HepG2 (cell line): ENCODE data around the gene PHB1. TPM values are rescaled to one million over a fixed set of nuclear protein-coding genes. Genes with fewer than 3 reads are reported as not detected.

Source experiments
- AGO1 ChIP-seq: fragments of 200-400 bp; formaldehyde crosslinking; IDR thresholded peaks from 2 replicates; pipeline ENCODE4 v1.6.1; 2017; ENCODE audit warnings: mild to moderate bottlenecking, low read depth, low read length, moderate library complexity; ENCODE audit not compliant: poor library complexity, severe bottlenecking
- ASH2L ChIP-seq: fragments of 300-600, 200-600 bp; sonication (generic); IDR thresholded peaks from 2 replicates; pipeline ENCODE4 v1.7.0; 2017; ENCODE audit warnings: low read depth, mild to moderate bottlenecking, moderate library complexity, mixed read lengths, low read length; ENCODE audit not compliant: insufficient read length
- ELF1 ChIP-seq: sonication (generic); formaldehyde crosslinking; IDR thresholded peaks from 2 replicates; pipeline ENCODE4 v1.4.0; 2020; ENCODE audit warnings: missing genetic modification reagents
- ESRRA ChIP-seq: sonication (generic); formaldehyde crosslinking; IDR thresholded peaks from 2 replicates; pipeline ENCODE4 v1.5.1; 2020; ENCODE audit warnings: mild to moderate bottlenecking, low read depth, missing genetic modification reagents
- GATAD2A ChIP-seq: IDR thresholded peaks from 2 replicates; pipeline ENCODE4 v1.6.1; 2016
- GMEB1 ChIP-seq: sonication (generic); formaldehyde crosslinking; IDR thresholded peaks from 2 replicates; pipeline ENCODE4 v1.5.1; 2020; ENCODE audit warnings: missing genetic modification reagents, mild to moderate bottlenecking, borderline replicate concordance
- GZF1 ChIP-seq: sonication (generic); formaldehyde crosslinking; IDR thresholded peaks from 2 replicates; pipeline ENCODE4 v1.5.1; 2020; ENCODE audit warnings: mild to moderate bottlenecking, missing genetic modification reagents
- HNRNPL ChIP-seq: fragments of 200-400 bp; formaldehyde crosslinking; IDR thresholded peaks from 2 replicates; pipeline ENCODE4 v1.6.1; 2017; ENCODE audit warnings: mild to moderate bottlenecking, low read depth, low read length
- IRF2 ChIP-seq: IDR thresholded peaks from 2 replicates; pipeline ENCODE4 v1.6.1; 2018; ENCODE audit warnings: missing genetic modification reagents, missing compliant biosample characterization
- KAT7 ChIP-seq: IDR thresholded peaks from 2 replicates; pipeline ENCODE4 v1.6.1; 2018; ENCODE audit warnings: borderline replicate concordance, missing compliant biosample characterization
- MEIS2 ChIP-seq: sonication (generic); formaldehyde crosslinking; IDR thresholded peaks from 2 replicates; pipeline ENCODE4 v1.9.0; 2021; ENCODE audit warnings: mild to moderate bottlenecking, missing genetic modification reagents
- PCBP1 ChIP-seq: fragments of 200-400 bp; formaldehyde crosslinking; IDR thresholded peaks from 2 replicates; pipeline ENCODE4 v1.6.1; 2017; ENCODE audit warnings: mild to moderate bottlenecking, low read depth, low read length, borderline replicate concordance
- POGZ ChIP-seq: sonication (generic); formaldehyde crosslinking; IDR thresholded peaks from 2 replicates; pipeline ENCODE4 v1.4.0; 2020; ENCODE audit warnings: mild to moderate bottlenecking, missing genetic modification reagents
- SOX13 ChIP-seq, 3 experiments: fragments of 450-650 bp in 1 of 3; sonication (generic) in 1 of 3; formaldehyde crosslinking in 1 of 3; IDR thresholded peaks in 2 of 3; conservative IDR thresholded peaks in 1 of 3; 2 replicates each; pipeline versions ENCODE4 v1.5.0 to v1.6.1; 2016 to 2020; ENCODE audit warnings: antibody characterized with exemption in 1 of 3, mild to moderate bottlenecking in 1 of 3, missing compliant biosample characterization in 1 of 3, missing genetic modification reagents in 1 of 3, moderate library complexity in 1 of 3
- XRCC5 ChIP-seq: fragments of 200-400 bp; formaldehyde crosslinking; optimal IDR thresholded peaks from 2 replicates; pipeline ENCODE3; 2017; ENCODE audit warnings: mild to moderate bottlenecking, low read length
- ZFP1 ChIP-seq: IDR thresholded peaks from 2 replicates; pipeline ENCODE4 v1.6.1; 2016
- ZNF512 ChIP-seq: sonication (generic); formaldehyde crosslinking; IDR thresholded peaks from 2 replicates; pipeline ENCODE4 v1.4.0; 2020; ENCODE audit warnings: mild to moderate bottlenecking, missing genetic modification reagents
- ZNF780A ChIP-seq: sonication (generic); formaldehyde crosslinking; IDR thresholded peaks from 2 replicates; pipeline ENCODE4 v1.8.0; 2022; ENCODE audit warnings: mild to moderate bottlenecking, missing genetic modification reagents, moderate library complexity
- ZNF790 ChIP-seq: sonication (generic); formaldehyde crosslinking; IDR thresholded peaks from 2 replicates; pipeline ENCODE4 v1.8.0; 2022; ENCODE audit warnings: missing genetic modification reagents, mild to moderate bottlenecking, borderline replicate concordance
- polyA plus RNA-seq, 8 experiments: library from polyadenylated mRNA; depleted of rRNA in 3 of 8; stranded (reverse) in 7 of 8; unstranded in 1 of 8; fragments of >200 nt; fragmentation: Illumina TruSeq in 4 of 8; extraction: Trizol in 4 of 8; gene quantifications; 2 replicates each; pipeline versions ENCODE4 v1.2.1 to v1.2.3, GENCODE V29; 2011 to 2016; ENCODE audit warnings: low read depth in 4 of 8, missing spikeins in 1 of 8, mixed read lengths in 1 of 8; ENCODE audit not compliant: insufficient read depth in 1 of 8
- total RNA-seq, 5 experiments: library from RNA; depleted of rRNA; stranded (reverse); fragments of >200 nt; fragmentation: Illumina TruSeq; extraction: Trizol; gene quantifications; 2 replicates each; pipeline ENCODE4 v1.2.3, GENCODE V29; 2016; ENCODE audit warnings: low read depth in 1 of 5
- TF ChIP-seq, protein P1 (sequence below): sonication (generic); formaldehyde crosslinking; IDR thresholded peaks from 2 replicates; pipeline ENCODE4 v1.4.0; 2020; ENCODE audit warnings: missing genetic modification reagents
- TF ChIP-seq, protein P2 (sequence below): sonication (generic); formaldehyde crosslinking; IDR thresholded peaks from 2 replicates; pipeline ENCODE4 v1.8.0; 2023; ENCODE audit warnings: mild to moderate bottlenecking, missing genetic modification reagents
- TF ChIP-seq, protein P3 (sequence below): sonication (generic); formaldehyde crosslinking; IDR thresholded peaks from 2 replicates; pipeline ENCODE4 v1.4.0; 2020; ENCODE audit warnings: missing genetic modification reagents

Gene PHB1
- total and polyA plus RNA-seq, 2 of the 13 experiments (the other 11 are each of a cell fraction or from before 2014, with no cell fraction given), result 515 to 688 TPM

- TF ChIP-seq ASH2L (peak; percentile 45), PCBP1 (no peak), SOX13 (IDR thresholded peaks at IDR 0.05) (no peak), SOX13 (CRISPR knock-in tag; conservative IDR thresholded peaks at IDR 0.05 in 1 of 2, IDR thresholded peaks at IDR 0.05 in 1 of 2) (peak in 1 of 2 experiments; percentile 26; a peak in 1 of 4 replicates), ELF1 (CRISPR knock-in tag) (no peak), XRCC5 (peak; percentile 98), GMEB1 (CRISPR knock-in tag) (no peak; the same call in 1 of the 2 replicates), KAT7 (CRISPR knock-in tag) (peak; percentile 58; the same call in 1 of the 2 replicates), AGO1 (no peak), ZNF780A (CRISPR knock-in tag) (no peak), ZNF790 (CRISPR knock-in tag) (no peak), POGZ (CRISPR knock-in tag) (peak; percentile 65), GZF1 (CRISPR knock-in tag) (peak; percentile 65; the same call in 1 of the 2 replicates), ZFP1 (CRISPR knock-in tag) (0 out of 2 replicates have a peak, but pooled peaks have one; percentile 54), ZNF512 (CRISPR knock-in tag) (0 out of 2 replicates have a peak, but pooled peaks have one; percentile 50), IRF2 (CRISPR knock-in tag) (peak; percentile 63; the same call in 1 of the 2 replicates), HNRNPL (0 out of 2 replicates have a peak, but pooled peaks have one; percentile 23), ESRRA (0 out of 2 replicates have a peak, but pooled peaks have one; percentile 44), MEIS2 (peak; percentile 44; the same call in 1 of the 2 replicates), GATAD2A (peak; percentile 85)
- TF ChIP-seq, protein P1, sequence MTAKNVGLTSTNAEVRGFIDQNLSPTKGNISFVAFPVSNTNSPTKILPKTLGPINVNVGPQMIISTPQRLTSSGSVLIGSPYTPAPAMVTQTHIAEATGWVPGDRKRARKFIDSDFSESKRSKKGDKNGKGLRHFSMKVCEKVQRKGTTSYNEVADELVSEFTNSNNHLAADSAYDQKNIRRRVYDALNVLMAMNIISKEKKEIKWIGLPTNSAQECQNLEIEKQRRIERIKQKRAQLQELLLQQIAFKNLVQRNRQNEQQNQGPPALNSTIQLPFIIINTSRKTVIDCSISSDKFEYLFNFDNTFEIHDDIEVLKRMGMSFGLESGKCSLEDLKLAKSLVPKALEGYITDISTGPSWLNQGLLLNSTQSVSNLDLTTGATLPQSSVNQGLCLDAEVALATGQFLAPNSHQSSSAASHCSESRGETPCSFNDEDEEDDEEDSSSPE, result 0 out of 2 replicates have a peak, but pooled peaks have one; percentile 23
- TF ChIP-seq, protein P2, sequence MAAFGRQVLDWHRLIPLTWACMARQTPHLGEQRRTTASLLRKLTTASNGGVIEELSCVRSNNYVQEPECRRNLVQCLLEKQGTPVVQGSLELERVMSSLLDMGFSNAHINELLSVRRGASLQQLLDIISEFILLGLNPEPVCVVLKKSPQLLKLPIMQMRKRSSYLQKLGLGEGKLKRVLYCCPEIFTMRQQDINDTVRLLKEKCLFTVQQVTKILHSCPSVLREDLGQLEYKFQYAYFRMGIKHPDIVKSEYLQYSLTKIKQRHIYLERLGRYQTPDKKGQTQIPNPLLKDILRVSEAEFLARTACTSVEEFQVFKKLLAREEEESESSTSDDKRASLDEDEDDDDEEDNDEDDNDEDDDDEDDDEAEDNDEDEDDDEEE (CRISPR knock-in tag), result 0 out of 2 replicates have a peak, but pooled peaks have one; percentile 25
- TF ChIP-seq, protein P3, sequence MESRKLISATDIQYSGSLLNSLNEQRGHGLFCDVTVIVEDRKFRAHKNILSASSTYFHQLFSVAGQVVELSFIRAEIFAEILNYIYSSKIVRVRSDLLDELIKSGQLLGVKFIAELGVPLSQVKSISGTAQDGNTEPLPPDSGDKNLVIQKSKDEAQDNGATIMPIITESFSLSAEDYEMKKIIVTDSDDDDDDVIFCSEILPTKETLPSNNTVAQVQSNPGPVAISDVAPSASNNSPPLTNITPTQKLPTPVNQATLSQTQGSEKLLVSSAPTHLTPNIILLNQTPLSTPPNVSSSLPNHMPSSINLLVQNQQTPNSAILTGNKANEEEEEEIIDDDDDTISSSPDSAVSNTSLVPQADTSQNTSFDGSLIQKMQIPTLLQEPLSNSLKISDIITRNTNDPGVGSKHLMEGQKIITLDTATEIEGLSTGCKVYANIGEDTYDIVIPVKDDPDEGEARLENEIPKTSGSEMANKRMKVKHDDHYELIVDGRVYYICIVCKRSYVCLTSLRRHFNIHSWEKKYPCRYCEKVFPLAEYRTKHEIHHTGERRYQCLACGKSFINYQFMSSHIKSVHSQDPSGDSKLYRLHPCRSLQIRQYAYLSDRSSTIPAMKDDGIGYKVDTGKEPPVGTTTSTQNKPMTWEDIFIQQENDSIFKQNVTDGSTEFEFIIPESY (CRISPR knock-in tag), result peak; percentile 95
Observed at GRCh38 chr17:49407981-49408501, 6.6 kb downstream of the PHB1 start (continued).
